ENCODE measurements around the gene RBM33. TPM values are rescaled to one million over a fixed set of nuclear protein-coding genes. Genes with fewer than 3 reads are reported as not detected.

Gene RBM33
- total and polyA plus RNA-seq, 4 donors: 31.9 to 39.1 (median 35.2) TPM

GRCh38 chr7:155824227-155824886, 179.9 kb downstream of the RBM33 start:
- Histone ChIP-seq H3K4me3 (ENCODE audit: low read depth, low read length) (no peak overlapping the region), H3K27me3 (ENCODE audit: control insufficient read depth, insufficient read depth, low read length) (peaks cover 2% of the 10 kb centered on the region), H3K4me1 (ENCODE audit: control insufficient read depth, insufficient read depth, low read length) (peaks cover 19% of the 10 kb centered on the region), H3K9me3 (ENCODE audit: control insufficient read depth, insufficient read depth, low read length) (no peaks in the 10 kb centered on the region), H3K36me3 (ENCODE audit: control insufficient read depth, insufficient read depth, low read length) (no peaks in the 10 kb centered on the region), H3K27ac (ENCODE audit: low read depth, low read length) (no peak overlapping the region)
- WGBS (ENCODE audit: insufficient coverage): 51% methylated on average over 5 of the region's 17 CpGs
- peak in 3 of 6 donors; percentile 63 to 82 (median 65) for DNase-seq (ENCODE audit: low read depth in 4 of 6, low spot score in 6 of 6)

- no peak overlapping the region for H3K27ac ChIP-seq (ENCODE audit: low read depth, low read length)
- H3K4me1 ChIP-seq (ENCODE audit: control insufficient read depth, insufficient read depth, low read length): peaks cover 19% of the 10 kb centered on the region
- no peaks in the 10 kb centered on the region for H3K9me3 ChIP-seq (ENCODE audit: control insufficient read depth, insufficient read depth, low read length)
- WGBS (ENCODE audit: insufficient coverage): 79% methylated on average over 2 of the region's 3 CpGs
- DNase-seq (ENCODE audit: low read depth in 4 of 6, low spot score in 6 of 6): no peak
- H3K27me3 ChIP-seq (ENCODE audit: control insufficient read depth, insufficient read depth, low read length): no peaks in the 10 kb centered on the region
- H3K36me3 ChIP-seq (ENCODE audit: control insufficient read depth, insufficient read depth, low read length): no peaks in the 10 kb centered on the region
- H3K4me3 ChIP-seq (ENCODE audit: low read depth, low read length): no peak overlapping the region
Observed at GRCh38 chr7:155825336-155825735, 180.9 kb downstream of the RBM33 start.

GRCh38 chr7:155829796-155830470, 185.5 kb downstream of the RBM33 start:
- Histone ChIP-seq H3K27ac (ENCODE audit: low read depth, low read length) (no peak overlapping the region), H3K36me3 (ENCODE audit: control insufficient read depth, insufficient read depth, low read length) (no peaks in the 10 kb centered on the region), H3K9me3 (ENCODE audit: control insufficient read depth, insufficient read depth, low read length) (no peaks in the 10 kb centered on the region), H3K4me3 (ENCODE audit: low read depth, low read length) (no peak overlapping the region), H3K27me3 (ENCODE audit: control insufficient read depth, insufficient read depth, low read length) (no peaks in the 10 kb centered on the region), H3K4me1 (ENCODE audit: control insufficient read depth, insufficient read depth, low read length) (peaks cover 10% of the 10 kb centered on the region)
- DNase-seq (ENCODE audit: low read depth in 4 of 6, low spot score in 6 of 6): no peak
- WGBS (ENCODE audit: insufficient coverage): 90% methylated on average over 14 of the region's 17 CpGs

Other genes starting within 250 kb of the RBM33 start
- gene EN2, start 186.5 kb upstream of the RBM33 start, total RNA-seq: under 1 TPM in 1 of 2 donors, not detected in 1; 0.72 TPM
- gene EN2, start 186.5 kb upstream of the RBM33 start, polyA plus RNA-seq (ENCODE audit: insufficient read length in 2 of 2): under 1 TPM; 0.06 to 0.22 TPM
- under 1 TPM; 0.66 to 0.79 TPM for gene CNPY1, start 98.1 kb upstream of the RBM33 start, total RNA-seq
- gene CNPY1, start 98.1 kb upstream of the RBM33 start, polyA plus RNA-seq (ENCODE audit: insufficient read length in 2 of 2): under 1 TPM in 1 of 2 donors, not detected in 1; 0.41 TPM
- 1 to 10 TPM in 1 of 2 donors, under 1 TPM in 1; 0.94 to 3.5 TPM for gene SHH, start 167.8 kb downstream of the RBM33 start, total RNA-seq
- gene SHH, start 167.8 kb downstream of the RBM33 start, polyA plus RNA-seq (ENCODE audit: insufficient read length in 2 of 2): 1 to 10 TPM; 3.9 to 4.3 TPM